Stimulated activated CD4-positive, alpha-beta T cell treated with anti-CD3 and anti-CD28 coated beads, Interleukin-2, amount 100 ng/mL, for 4 hours (primary cell): ENCODE measurements around the gene SNRPA.

Source experiments
- DNase-seq: peaks from one replicate; pipeline ENCODE4 v3.0.0-alpha.2; 2020; ENCODE audit warnings: low read depth

The SNRPA gene

DNA sequence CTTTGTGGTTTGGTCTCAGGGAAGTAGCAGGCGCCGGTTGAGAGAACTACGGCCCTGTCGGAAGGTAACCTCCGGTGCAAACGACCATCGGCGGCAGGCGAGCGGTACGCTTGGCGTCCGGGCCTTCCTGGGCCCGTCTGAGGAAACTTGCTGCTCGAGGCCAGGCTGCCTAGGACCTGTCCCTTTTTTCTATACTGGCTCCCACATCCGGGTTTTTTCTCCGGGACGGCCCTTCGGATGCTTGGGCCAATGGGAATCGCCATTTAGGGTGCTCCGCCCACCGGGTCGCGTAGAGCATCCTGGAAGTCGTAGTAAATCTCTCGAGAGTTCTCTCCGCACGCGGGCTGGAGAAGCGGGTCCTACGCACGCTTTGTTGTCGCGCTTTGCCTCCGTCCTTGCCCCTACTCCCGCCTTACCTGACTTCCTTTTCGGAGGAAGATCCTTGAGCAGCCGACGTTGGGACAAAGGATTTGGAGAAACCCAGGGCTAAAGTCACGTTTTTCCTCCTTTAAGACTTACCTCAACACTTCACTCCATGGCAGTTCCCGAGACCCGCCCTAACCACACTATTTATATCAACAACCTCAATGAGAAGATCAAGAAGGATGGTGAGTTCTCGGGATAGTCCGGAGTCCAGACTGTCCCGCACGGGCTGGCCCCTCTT is at the start of gene SNRPA:
Gene SNRPA (plus strand): TSS at position 330 of the 664 bp plus-strand sequence. CDS start 206 bp downstream, at position 536.
- peak; percentile 95 for DNase-seq

DNA sequence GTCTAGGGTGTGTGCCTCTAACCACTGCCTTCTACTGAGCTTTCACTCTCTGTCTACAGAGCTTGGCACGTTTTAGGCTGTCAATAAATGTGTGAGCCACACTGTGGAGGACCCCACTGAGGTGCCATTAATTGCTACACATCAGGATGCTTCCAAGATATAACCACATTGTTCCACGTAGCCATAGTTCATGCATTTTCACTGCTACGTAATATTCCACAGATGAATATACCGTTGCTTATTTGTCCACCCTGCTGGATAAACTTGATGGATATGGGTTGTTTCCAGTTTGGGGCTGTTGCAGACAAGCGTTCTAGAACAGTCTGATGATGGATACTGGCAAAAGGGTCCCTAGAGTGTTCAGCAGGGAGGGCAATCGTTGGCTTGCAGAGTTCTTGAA is 49.2 kb upstream of the SNRPA start:
- DNase-seq: no peak

DNA sequence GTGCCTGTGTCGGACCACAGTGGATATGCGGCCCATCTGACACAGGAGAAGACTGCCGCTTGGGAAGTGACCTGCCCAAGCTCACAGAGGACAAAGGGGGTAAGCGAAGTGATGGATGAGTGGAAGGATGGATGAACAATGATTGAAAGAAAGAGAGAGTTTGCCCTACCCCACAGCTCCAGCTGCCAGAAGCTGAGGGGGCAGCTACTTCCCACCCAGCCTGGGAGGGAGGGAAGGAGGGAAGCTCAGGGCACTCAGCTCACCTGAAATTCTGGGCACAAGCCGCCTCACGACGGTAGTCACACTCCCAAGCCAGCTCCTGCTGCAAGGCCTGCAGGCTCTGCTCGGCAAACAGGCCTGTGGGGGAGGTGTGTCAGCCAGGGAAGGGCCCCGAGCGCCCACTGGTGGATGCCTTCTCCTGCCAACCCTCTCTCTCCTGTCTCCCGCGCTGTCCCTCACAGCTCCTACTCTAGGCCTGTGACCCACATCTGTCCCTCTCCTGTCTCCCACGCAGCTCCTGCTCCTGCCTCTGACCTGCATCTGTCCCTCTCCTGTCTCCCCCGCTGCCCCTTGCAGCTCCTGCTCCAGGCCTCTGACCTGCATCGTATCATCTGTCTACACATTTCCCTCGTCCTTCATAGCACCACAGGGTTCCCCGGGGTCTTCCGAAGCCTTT is 48.5 kb upstream of the SNRPA start:
- DNase-seq: no peak

DNA sequence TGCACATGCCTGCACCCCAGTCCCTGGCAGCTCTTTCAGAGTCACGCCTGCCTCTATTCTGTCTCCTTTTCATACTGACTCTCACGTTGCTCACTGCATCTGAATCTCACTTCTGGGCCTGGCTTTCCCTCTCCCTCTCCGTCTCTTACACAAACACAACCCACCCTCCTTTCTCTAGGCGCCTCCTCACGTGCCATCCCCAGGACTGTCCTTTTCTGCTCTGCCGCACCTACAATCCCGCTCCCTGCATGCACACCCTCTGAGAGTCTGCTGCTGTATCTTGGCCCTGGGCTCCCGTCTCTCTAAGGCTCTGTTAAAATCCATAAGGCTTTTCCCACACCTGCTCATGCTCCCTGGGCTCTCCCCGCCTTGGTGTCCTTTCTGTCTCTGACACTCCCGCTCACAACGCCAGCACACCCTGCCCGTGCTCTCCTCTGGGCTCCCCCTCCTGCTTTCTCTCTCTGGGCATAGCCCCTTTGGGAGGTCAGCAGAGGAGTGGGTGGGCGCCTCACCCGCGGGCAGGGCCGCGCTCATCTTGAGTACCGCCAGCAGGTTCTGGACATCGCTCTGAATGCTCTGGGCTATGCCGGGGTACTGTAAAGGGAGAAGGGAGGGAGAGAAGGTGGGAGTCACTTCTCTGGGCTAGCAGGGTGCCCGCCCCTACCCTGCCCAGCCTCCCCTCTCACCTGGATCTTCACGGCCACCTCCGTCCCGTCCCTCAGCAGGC is 47.8 kb upstream of the SNRPA start:
- DNase-seq: no peak

DNA sequence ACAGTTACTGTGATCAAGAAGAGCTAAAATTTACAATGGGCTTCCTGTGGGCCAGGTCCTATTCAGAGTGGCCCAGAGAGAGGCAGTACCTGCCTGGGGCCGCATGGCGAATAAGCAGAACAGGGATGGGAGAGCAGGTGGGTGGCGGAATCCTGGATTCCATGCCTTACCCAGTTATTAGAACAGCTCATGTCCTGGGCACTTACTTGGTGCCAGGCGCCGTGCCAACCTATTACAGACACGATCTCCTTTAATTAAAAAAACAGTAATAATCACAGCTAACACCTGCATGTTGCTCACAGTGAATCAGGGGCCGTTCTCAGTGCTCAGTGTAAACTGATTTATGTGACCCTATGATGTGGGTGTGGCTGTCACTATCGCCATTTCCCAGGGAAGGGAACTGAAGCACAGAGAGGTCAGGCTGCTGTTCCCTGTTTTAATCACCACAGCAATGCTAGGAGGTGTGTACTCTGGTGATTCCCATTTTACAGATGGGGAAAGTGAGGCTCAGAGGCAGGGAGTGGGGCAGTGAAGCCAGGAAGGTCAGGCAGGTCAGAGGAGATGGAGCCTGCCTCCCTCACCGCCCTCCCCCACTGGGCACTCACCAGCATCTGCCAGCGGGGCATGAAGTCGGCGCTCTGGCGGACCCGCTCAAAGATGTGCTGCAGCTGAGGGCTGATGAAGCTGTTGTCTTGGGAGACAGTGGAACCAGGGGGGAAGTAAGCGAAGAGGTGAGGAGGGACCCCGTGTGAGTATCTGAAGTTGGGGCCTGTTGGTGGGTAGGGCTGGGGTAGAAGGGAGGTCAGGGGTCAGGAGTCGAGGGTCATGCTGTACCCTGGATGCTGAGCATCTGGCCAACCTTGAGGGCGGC is 46.3 kb upstream of the SNRPA start:
- DNase-seq: no peak

DNA sequence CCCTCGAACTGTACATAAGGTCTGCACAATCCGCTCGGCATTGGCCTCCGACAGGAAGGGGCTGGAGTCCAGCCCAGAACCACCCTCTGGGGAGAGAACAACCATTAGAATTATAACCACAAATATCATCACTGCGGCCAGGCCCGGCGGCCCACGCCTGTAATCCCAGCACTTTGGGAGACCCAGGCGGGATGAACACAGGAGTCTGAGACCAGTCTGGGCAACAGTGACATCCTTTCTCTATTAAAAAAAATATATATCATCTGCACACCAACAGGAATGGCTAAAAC is 45.7 kb upstream of the SNRPA start:
- DNase-seq: no peak

DNA sequence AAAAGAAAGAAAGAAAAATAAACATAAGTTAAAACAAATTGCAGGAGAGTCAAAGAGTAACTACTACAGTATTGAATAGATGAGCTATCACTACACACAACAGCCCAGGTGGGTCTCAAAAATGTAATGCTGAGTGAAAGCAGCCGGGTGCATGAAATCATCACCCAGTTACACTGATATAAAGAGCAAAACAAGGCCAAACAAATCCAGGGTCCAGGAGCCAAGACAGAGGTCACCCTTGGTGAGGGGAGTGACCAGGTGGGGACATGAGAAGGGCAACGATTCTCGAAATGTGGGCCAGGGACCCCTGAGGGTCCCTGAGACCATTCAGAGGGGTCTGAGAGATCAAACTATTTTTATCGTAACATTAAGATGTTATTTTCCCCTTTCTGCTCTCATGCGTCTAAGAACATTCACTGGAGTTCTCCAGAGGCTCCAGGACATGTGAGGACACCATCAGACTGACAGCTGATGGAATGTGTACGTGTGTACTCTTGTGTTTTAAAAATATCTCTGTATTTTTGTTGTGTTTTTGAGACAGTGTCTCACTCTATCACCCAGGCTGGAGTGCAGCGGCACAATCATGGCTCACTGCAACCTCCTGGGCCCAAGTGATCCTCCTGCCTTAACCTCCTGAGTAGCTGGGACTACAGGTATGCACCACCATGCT is 44.9 kb upstream of the SNRPA start:
- no peak for DNase-seq

DNA sequence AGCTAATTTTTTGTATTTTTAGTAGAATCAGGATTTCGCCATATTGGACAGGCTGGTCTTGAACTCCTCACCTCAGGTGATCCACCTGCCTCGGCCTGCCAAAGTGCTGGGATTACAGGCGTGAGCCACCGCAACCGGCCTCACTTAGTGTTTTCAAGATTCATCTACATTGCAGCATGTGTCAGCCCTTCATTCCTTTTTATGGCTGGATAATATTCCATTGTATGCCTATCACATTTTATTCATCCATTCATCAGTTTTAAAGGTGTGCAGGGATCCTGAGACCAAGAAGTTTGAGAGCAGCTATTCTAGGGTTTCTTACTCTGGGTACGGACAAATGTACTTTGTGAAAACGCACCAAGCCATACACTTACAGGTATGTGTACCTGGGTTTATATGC is 43.4 kb upstream of the SNRPA start:
- no peak for DNase-seq

DNA sequence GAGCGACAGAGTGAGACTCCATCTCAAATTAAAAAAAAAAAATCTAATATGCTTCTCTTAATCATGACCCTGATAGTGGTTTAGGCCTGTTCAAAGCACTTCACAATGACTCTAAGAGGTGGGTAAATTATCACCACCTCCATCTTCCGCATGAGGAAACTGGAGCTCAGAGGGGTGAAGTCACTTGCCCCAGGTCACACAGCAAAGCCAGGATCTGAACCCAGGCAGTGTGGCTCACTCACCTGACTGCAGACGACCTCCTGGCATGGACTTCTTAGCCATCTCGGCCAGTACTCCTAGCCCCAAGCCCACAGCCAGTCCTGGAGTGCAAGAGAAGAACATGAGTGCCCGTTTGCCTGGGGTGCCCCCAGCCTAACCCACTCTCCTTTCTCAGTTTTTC is 41.2 kb upstream of the SNRPA start:
- DNase-seq: no peak

DNA sequence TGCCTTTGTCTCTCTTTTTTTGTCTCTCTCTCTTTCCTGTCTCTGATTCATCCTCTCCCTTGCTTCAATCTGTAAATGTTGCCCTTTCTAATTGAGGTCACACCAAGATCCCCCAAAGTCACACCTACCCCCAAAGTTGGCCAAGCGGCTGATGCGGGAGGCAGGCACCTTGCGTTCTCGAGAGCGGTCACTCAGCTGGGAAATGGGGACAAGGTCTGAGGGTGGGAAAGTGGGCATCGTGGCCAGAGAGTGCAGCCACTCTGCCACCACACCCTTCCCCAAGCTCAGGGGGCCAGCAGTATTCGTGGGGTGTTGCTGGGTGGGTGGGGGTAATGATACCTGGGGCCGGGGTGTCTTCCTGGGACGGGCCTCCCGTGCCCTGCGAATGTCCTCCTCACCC is 37.1 kb upstream of the SNRPA start:
- no peak for DNase-seq

DNA sequence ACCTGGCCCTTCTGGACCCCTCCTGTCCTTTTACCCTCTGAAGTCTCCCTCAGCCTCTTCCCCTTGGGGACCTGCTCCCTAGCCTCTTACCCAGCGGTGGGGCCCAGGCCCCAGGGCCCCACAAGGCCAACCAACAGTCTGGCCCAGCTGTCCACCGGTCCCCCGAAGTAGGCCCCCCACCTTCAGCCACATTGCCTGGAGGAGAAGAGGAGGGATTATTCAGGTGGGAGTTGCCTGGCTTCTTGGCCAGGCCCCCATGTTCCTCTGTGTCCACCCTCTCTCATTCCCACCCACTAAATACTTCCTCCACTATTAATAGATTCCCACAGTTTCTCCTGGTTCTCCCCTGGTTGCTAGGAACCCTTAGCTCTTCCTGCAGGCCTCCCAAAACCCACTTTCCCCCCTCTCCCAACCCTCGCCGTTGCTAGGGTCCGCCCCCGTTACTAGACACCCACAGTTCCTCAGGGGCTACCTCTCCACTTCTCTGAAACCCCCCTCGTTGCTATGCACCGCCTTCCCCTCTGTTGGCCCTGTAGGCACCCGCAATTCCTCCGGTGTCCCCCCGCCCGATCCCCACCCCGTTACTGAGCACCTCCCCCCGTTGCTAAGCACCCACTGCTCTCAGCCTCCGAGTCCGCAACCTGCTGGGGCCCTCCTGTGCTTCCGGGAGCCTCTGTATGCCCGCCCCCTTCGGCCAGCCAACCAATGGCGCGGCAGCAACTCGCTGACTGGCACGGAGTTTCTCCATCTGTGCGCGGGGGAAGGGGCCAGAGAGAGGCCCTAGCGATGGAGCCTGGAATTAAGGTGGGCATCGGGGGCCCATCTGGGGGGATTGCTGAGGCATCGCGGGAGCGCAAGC is 36.3 kb upstream of the SNRPA start:
- DNase-seq: peak; percentile 86

DNA sequence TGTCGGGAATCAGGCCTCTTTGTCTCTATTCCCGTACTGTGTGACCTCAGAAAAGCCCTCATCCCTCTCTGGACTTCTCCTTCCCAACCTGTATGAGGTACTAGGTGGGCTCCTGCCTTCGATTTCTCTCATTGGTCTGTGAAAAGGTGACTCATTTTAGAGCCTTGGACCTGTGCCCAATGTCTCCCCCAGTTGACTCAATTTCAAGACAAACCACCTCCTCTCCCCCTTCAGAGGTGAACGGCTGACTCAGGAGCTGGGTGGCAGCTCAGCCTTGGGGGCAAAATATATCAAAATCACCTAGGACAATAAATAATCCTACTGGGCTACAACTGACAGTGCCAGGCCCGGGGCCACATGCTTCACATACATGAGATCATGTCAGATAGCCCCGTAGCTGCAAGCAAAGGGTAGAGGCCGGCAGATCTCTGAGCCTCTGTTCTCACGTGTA is 34.9 kb upstream of the SNRPA start:
- peak; percentile 78 for DNase-seq

DNA sequence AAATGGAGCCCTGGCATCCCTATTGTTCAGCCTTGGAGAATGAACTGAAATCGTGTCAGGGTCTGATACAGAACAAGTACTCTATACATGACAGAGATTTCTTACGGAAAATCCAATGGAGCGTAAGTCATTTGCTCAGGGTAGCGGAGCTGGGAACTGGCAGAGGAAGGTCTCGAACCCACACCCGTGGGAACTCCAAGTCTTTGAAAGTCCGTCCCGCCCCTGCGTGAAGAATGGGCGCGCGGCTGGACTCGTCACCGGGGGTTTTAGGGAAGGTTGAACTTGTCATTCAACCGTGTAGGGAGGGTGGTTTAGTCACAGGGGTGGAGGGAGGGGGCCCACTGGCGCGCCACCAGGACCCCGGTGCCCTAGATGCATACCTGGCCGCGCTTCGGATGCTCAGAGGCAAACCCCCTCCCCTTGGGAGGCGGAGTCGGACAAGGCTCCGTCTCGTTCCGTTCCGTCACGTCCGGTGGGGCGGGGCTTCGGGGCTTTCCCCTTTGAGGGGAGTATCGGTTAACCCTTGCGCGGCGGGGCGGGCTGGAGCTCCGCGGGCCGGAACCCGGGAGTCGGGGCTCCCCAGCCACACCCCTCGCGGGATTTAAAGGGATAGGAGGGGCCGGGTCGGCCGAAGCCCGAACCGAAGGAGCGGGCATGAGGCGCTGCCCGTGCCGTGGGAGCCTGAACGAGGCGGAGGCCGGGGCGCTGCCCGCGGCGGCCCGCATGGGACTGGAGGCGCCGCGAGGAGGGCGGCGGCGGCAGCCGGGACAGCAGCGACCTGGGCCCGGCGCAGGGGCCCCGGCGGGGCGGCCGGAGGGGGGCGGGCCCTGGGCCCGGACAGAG is 34.3 kb upstream of the SNRPA start, which contains the start of the genes COQ8B and ITPKC:
Gene COQ8B (minus strand): TSS at position 405 of the 843 bp plus-strand sequence. CDS start 2,254 bp downstream, outside the sequence.
Gene ITPKC (plus strand): TSS at position 631 of the 843 bp plus-strand sequence. CDS start 24 bp downstream, at position 655.
- DNase-seq: peak; percentile 100

DNA sequence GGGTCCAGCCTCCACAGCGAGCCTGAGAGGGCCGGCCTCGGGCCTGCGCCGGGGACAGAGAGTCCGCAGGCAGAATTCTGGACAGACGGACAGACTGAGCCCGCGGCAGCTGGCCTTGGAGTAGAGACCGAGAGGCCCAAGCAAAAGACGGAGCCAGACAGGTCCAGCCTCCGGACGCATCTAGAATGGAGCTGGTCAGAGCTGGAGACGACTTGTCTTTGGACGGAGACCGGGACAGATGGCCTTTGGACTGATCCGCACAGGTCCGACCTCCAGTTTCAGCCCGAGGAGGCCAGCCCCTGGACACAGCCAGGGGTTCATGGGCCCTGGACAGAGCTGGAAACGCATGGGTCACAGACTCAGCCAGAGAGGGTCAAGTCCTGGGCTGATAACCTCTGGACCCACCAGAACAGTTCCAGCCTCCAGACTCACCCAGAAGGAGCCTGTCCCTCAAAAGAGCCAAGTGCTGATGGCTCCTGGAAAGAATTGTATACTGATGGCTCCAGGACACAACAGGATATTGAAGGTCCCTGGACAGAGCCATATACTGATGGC is 33.6 kb upstream of the SNRPA start:
- DNase-seq: no peak

DNA sequence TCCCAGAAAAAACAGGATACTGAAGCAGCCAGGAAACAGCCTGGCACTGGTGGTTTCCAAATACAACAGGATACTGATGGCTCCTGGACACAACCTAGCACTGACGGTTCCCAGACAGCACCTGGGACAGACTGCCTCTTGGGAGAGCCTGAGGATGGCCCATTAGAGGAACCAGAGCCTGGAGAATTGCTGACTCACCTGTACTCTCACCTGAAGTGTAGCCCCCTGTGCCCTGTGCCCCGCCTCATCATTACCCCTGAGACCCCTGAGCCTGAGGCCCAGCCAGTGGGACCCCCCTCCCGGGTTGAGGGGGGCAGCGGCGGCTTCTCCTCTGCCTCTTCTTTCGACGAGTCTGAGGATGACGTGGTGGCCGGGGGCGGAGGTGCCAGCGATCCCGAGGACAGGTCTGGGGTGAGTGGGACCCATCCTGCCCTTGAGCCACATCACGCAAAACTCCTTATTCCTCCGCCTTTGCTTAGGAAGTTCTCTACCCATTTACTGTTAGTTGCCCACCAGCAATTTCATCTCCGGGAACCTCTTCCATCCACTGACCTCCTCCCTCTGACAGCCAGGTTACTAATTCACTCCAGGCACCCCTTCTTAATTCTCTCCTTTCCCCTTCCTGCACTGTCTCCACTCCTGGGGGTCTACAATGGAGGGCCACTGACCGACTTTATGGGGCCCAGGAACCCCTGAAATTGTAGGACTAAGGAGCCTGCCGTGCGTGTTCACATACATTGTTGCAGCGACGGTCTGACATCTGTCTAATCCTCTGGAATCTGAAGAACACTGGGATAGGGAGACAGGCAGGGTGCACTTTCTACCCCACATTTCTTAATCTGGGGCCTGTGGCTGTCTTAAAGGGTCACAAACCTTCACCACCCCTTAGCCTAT is 32.9 kb upstream of the SNRPA start:
- no peak for DNase-seq

DNA sequence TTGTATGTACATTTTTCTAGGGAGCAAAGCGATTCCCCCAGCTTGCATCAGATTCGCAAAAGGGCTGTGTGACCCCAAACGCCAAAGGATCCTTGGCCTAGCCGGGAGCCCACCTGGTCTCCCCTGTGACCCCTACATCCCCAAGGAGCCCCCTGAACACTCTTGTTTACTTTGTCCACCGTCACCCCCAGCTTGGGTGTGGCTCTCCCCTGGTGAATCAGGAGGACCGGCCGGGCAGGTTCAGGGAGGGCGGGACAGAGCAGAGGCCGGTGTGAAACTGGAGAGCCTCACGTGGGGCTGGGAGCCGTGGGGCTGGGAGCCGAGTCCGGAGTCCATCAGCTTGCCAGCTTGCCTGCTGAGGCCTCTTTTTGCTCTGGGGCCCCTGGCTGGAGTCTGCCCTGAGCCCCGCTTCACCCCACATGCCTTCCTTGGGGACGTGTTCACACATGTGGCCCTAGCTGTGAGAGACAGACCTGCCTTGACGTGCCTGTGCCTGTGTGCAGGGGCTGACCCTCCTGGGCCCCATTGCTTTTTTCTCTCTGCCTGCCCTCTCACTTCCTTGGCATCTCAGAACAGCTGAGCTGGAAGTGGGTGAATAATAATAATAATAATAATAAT is 32.1 kb upstream of the SNRPA start:
- DNase-seq: no peak

DNA sequence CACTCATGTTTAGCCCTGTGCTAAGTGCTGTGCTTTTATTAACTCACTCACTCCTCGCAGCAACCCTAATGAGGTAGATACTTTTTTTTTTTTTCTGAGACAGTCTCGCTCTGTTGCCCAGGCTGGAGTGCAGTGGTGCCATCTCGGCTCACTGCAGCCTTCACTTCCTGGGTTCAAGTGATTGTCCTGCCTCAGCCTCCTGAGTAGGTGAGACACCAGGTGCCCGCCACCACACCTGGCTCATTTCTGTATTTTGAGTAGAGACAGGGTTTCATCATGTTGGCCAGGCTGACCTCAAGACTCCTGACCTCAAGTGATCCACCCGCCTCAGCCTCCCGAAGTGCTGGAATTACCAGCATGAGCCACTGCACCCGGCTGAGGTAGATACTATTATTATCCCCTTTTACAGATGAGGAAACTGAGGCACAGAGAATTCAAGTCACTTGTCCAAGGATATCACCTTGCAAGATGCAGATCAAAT is 31.5 kb upstream of the SNRPA start:
- no peak for DNase-seq

DNA sequence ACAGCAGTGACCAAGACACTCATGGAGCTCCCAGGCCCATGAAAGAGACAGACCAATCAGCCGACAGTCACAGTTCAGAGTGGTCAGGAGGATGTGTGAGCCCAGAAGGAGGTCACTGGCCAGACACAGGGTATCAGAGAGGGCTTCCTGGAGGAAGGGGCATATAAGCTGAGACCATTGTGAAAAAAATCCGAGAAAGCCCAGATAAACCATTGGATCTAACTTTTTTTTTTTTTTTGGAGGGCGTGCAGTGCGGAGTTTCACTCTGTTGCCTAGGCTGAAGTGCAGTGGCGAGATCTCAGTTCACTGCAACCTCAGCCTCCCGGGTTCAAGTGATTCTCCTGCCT is 29.9 kb upstream of the SNRPA start:
- no peak for DNase-seq
